HG02981 (cell line): ENCODE results near the gene ZRANB3.

Source experiments
- ATAC-seq: cut with Tn5 transposase; IDR thresholded peaks from one replicate; pipeline ENCODE4 v1.9.1; 2021; ENCODE audit warnings: mild to moderate bottlenecking, moderate library complexity; ENCODE audit not compliant: unreplicated experiment

ZRANB3 gene

DNA sequence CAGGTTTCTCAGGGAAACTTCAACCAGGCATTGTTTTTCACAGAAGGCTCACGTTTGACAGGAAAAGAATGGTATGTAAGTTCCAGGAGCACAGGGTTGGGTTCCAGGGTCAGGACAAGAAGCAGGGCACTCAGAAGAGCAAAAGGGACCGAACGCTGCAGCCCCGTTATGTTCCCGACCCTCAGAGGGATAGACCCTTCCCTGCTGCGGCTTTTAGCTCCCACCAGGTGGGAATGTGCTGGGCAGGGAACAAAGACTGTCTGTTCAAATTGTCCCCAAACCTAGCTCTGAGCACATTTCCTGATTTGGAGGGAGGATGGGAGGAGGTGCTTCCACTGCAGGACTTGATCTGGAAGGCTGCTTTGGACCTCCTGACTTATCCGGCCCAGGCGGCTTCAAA, 348.8 kb downstream of the ZRANB3 start:
- ATAC-seq, result no peak

DNA sequence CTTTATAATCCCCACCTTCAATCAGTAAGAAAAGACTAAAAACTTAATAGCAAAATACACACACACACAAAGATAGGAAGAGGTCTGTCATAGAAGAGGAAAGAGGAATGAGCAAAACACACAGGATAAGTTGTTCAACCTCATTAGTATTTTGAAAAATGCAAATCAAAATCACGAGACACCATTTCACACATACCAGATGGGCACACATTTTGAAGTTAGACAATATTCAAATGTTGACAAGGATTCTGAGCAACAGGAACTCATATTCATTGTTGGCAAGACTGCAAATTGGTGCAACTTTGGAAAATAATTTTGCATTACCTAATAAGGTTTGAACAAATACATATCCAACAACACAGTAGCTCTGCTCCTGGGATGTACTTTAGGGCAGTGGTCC, 351.3 kb downstream of the ZRANB3 start:
- ATAC-seq, result no peak

DNA sequence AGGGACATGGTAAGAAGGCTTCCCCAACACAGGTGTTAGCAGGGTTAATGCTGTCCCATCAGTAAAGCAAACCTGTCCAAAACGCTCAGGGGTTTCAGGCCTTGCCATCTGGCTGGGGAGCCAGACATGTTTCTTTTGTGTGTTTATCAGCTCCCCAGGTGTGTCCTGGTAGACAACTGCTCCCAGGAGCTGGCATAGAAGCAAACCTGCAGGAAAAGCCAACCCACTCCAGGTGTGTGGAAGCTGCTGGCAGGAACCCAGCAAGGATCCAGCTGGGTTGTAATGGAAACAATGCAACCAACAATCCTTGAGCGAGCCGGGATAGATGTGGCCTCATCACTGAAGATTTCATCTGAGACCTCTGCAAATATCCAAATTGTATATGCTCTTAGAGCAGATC, 355.8 kb downstream of the ZRANB3 start:
- ATAC-seq, result no peak

DNA sequence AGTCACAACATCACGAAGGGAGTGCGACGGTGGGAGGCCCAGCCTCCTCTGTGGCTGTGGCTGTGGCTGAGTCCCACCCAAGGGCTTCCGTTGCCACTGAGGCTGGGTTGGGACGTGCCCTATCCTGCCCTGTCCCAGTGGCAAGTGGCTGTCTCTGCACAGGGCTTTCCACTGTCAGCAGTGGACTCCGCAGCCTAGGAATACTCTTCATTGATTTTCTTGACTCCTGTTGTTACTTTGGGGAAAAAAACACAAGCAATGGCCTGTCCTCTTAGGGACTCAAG, 356.3 kb downstream of the ZRANB3 start:
- ATAC-seq, result no peak

DNA sequence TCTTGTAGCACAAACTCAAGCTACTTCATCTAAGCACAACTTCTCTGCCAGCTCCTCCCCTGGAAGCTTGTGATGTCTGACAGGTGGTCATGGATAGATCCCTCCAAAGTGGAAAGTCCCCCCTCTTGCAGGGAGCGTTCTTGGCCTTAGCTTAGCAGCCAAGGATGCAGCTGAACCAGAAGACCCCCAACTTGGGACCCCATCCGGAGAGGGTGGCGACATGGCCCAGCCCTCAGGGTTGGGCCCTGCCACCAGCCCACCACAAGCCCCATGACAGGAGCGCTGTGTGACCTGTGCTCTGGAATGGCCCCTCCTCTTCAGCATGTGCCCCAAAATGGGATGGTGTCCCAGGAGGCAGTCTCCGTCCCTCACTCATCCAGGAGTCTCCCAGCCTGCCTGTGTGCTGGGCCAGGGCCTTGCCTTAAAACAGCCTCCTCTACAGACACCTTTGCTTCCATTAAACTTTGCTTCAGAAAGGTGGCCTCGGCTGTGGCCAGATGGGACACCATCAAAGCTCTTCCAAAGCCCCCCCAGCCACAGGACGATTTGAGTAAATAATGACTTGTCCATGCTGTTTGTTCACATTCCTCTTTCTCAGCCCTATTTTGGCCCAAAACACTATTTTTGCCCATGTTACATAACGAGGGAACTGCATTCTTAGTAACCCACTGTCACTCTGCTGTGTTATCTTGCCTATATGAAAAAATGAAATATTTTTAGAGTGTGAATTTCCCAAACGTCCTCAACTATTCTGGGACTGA, 356.8 kb downstream of the ZRANB3 start:
- ATAC-seq, result no peak

DNA sequence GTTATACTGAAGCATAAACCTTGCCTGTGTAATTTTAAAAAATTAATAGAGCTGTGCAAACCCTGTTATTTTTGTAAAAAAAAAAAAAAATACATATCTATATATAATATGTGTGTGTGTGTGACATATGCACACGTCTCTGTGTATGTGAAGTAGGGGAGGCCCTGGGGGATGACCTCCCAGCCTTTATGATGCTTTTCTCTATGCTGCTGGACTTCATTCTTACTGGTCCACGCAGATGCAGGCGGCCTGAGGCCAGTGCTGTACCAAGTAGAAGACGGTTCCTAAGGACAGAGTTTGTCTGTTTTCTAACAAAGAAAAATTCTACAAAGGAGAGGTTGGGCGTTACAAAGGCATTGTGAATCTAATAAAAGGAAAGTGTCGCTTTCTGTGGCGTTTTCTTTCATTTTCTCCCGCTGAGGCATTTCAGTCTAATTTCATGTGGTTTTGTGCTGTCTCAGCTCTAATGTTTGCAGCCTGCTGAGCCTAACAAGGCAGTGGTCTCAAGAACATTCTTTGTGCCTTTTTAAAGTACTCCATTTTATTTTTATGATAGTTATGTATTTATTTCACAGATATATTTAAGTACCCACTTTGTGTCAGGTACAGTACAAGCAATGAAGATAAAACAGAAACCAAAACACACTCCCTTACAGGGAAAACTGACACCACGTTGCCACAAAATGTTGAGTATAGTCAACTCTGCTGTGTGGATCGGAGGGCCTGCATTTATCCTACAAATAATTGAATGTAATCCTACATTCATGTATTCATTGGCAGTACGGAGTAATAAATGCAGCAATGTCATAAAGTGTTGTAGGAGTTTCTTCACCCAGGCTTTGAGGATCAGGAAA, 360.9 kb downstream of the ZRANB3 start:
- no peak for ATAC-seq

DNA sequence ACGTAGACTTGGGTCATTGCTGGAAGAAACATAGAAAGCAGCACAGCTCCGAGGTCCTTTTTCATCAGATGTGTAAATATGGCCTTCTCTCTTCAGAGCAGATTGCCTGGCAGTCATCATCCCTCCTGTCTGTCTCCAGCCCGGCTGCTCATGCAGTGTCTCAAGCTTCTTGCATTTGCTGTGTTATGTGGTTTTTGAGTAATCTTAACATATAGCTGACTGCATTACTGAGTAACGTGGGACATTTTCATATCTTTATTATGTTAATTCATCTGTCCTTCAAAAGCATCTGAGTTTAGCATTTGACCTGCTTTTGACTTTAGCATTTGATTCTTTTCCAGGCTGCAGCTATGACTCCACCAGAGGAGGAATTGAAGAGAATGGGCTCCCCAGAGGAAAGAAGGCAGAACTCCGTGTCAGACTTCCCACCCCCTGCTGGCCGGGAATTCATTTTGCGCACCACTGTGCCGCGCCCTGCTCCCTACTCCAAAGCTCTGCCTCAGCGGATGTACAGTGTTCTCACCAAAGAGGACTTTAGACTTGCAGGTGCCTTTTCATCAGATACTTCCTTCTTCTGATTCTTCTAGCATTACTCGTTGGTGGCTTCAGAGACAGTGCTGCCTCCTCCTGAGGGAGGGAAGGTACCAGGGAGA, 362.7 kb downstream of the ZRANB3 start:
- ATAC-seq, result no peak

DNA sequence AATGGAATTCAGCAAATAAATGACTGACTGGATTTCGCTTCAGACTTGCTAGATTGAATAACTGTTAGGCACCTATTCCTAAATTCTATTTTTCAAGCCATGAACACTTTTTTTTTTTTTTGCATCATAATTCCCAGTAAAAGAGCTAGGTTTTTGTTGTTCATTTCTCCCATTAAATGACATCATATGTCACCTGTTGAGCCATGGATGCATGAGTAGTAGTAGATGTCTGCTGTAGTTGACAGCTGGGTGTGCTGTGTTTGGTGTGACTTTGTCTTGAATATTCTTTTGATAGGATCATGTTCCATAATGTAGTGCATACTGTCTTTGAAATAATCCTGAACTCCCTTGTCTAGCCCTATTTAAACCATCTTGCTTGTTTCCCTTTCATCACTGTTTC, 363.7 kb downstream of the ZRANB3 start:
- ATAC-seq, result no peak

DNA sequence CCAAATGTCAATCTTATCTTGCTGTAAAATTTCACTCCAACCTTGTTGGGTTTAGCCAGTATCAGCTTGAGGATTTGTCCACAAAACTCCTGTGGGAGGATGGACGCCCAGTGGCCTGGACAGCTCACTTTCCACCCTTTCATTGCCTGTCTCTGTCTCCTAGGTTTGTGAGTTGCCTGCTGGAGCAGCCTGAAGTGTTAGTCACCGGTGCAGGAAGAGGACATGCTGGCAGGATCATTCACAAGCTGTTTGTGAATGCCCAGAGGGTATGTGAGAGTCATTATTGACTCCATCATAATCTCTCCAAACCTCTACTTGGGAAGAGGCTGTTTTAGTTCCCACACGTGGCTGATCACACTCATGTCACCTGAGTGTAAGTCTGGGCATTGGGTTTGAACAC, 366.6 kb downstream of the ZRANB3 start:
- no peak for ATAC-seq

DNA sequence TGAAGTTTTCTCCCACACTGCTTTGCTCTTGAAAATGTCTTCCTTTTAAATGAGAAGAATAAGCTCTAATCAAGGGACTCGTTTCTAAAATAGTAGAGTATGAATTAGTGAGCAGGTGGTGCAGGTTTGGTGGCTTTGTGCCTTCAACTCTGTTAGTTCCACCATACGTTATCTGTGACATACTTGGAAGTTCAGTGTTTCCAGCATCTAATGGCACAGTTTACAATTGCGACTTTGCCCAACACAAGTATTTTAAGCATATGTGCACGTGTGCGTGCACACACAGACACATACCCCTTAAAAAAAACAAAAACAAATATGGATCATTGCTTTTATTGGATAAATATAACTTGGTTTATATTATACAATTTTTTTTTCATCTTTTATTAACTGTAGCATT, 367.1 kb downstream of the ZRANB3 start:
- ATAC-seq, result no peak

DNA sequence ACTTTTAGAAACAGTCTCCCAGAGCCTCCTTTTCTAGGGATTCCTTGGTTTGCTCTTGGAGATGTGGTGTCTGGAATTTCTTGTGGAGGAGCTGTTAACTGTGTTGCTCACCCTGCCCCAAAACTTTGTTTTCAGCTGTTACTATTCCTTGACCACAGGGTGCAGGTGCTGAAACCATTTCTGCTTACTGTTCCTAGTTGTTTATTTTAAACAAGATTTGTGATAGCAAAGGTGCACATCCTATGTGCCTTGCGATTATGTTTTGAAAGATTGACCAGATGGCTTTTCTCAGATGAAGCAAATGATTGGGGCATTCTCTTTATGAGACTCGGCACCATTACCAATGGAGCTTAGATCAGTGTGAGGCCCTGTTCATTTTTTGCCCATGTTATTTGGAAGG, 367.7 kb downstream of the ZRANB3 start:
- no peak for ATAC-seq

DNA sequence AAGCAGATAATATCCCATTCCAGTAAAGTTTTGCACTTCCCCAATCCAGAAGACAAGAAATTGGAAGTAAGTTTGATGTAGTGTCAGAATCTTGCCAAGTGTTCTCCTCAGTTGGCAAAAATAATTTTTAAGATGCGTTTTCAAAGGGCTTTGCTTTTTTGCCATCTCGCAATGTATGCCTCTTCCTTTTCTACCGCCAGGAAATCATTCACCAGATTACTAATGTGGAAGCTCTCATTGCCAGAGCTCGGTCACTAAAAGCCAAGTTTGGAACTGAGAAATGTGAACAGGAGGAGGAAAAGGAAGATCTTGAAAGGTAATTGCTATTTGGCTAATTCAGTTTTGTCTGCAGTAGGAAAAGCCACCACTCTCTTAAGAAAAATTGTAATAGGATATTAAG, 368.2 kb downstream of the ZRANB3 start:
- no peak for ATAC-seq

DNA sequence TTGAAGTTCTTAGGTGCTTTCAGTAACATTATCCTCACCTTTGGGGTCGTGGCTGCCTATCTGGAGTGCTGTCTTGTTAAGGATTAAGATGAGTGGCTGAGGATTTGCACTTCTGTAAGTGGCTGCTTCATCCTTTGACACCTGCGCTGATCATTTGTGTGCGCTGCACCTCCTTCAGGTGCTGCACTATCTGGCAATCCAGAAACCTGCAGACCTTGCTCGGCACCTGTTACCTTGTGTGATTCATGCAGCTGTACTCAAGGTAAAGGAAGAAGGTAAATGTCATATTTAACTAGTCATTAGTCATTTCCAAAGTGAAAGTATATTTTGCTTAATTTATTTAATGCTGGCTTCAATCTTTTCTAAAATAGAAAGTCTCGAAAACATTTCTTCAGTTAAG, 368.6 kb downstream of the ZRANB3 start:
- ATAC-seq, result no peak

DNA sequence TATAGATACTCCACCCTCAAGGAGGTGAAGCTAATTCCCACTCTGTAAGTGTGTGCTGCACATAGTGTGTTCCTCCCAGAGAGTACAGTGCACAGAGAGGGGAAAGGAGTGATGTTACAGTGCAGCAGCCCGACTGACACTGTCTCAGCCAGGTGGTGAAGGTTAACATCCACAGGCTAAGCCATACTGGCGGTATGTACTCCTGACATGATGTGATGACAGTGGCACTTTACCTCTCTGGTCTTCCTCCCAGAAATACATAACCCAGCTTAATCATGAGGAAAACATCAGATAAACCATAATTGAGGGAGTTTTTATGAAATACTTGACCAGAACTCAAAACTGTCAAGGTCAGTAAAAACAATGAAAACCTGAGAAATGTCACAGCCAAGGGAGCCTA, 371.8 kb downstream of the ZRANB3 start:
- no peak for ATAC-seq

DNA sequence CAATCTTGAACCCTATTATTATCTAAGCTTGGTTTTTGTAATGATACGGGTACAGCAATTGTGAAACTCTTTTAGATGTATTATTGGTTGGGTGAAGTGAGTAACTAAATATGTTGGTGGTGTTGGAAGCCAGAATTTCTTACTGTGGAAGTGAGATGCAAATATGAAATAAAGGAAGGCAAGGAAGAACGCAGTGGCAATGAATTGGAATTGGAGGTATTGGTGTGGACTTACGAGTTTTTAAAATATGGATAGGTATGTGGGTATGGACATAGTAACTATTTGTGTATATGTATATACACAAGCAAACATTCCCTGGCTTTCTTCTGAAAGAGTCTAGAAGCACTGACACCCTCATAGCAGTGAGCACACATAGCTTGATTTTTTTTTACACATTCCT, 373.2 kb downstream of the ZRANB3 start:
- ATAC-seq, result no peak

DNA sequence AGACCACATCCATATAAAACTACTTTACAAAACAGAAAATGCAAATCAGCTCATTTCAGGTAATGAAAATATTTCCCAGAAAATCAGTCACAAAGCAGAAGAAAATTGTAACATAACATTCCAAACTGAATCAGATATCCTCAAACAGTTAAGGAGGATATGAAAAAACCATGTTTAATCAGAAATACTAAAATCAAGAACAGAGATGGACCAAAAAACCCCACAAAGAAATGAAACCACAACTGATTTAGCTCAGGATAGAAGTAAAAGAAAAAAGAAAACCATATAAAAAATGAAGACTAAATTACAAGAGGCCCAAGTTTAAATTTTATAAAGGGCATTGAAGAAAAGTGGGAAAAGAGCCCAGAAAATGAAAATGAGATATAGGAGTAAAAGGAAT, 376.1 kb downstream of the ZRANB3 start:
- ATAC-seq, result no peak

DNA sequence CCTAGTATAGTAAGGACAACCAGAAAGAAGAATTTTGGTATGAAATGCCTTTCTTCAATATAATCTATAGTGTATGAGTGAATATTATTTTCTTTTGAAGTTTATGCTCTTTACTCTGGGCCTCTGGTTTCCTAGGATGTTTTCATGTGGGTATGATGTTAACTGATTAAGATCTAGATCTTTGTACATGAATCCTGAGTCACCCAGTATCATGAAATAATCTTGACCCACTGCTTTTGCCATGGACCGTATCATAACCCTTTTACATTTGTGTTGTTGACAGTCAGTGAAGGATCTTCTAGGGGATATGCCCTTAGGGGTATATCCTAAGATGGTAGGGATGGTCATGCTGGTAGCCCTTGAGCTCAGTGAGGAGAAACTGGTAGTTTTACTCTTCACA, 378.7 kb downstream of the ZRANB3 start:
- ATAC-seq, result no peak

DNA sequence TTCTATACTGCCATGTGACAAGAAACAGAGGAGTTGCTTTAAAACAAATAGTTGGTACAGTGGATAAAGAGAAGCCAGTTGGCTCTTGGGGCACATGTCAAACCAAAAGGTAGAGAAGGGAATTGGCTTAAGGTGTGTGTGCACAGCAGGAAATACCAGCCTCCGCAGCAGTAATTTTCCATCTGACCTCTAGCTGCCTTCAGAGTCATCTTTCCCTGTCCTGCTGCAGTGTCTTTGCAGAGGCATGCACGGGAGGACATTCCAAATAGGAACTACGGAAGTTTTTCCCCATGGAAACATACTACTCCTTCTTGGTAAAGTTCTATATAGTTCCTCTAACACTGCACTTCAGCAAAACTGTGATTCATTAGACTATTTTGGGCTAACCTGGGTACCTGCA, 379.4 kb downstream of the ZRANB3 start:
- ATAC-seq, result no peak

DNA sequence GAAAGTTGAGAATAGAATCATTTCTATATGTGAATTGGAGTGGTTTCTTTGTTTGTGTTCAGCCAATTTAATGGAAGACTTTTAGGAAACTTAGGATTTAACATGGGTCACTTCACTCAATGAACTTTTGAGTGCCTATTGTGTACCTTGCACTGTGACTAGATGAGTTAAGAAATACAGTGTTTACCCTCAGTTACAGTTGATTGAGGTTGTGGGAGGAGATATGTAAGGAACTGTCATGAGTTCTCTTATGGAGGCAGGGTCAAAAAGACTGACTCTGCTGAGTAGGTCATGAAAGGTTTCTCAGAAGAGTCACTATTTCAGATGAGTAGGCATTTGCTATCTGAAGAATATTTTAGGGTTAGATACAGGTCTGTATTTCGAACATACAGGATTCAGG, 380.3 kb downstream of the ZRANB3 start:
- ATAC-seq, result no peak

DNA sequence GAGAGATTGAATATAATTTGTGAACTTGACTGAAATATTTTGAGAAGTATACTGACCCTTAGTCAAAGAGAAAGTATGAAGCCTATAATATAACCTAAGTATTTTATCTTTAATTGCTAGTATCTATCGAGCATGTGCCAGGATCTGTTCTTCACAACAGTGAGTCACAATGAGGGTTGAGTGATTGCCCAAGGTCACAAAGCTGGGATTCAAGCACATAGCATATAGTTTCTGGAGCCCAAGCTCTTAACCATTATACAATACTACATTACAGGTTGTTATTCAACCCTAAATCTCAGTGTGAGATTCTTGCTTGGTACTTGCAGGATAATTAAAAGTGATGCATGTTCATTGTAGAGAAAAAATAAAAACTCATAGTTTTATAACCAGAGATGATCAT, 381.8 kb downstream of the ZRANB3 start:
- ATAC-seq, result no peak

DNA sequence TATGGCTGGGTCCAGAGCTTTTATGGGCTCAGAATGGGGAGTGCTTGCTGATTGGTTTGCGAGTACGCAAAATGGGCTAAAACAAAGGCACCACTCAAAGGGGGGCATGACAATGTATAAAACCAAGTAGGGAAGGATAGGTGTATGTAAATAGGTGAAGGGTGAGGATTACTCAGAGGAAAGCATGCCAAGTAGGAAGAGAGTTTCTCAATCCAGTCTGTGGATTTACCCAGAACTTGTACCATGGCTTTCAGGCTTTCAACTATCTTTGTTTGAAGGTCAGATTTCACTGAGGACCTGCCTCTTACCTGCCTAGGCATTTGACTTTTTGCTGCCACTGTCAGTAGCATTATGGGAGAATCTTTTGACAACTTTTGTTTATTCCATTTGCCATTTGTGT, 386.7 kb downstream of the ZRANB3 start:
- no peak for ATAC-seq

DNA sequence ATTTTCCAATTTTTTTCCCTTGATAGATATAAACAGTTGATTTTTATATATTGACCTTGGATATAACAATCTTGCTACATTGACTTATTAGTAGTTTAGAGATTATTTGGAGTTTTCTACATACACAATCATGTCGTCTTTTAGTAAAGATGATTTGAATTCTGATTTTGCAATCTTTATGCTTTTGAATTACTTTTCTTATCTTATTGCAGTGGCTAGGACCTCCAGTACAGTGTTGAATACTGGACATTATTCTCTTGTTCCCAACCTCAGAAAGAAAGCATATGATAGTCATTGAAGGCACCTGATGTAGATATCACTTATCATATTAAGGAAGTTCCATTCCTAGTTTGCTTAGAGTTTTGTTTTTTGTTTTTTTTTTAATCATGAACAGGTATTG, 388.7 kb downstream of the ZRANB3 start:
- no peak for ATAC-seq
